ENCODE results near the gene OARD1. TPM values are rescaled to one million over a fixed set of nuclear protein-coding genes. Genes with fewer than 3 reads are reported as not detected.

Gene OARD1
- polyA plus RNA-seq, 1 experiment: 3.4 TPM

DNA sequence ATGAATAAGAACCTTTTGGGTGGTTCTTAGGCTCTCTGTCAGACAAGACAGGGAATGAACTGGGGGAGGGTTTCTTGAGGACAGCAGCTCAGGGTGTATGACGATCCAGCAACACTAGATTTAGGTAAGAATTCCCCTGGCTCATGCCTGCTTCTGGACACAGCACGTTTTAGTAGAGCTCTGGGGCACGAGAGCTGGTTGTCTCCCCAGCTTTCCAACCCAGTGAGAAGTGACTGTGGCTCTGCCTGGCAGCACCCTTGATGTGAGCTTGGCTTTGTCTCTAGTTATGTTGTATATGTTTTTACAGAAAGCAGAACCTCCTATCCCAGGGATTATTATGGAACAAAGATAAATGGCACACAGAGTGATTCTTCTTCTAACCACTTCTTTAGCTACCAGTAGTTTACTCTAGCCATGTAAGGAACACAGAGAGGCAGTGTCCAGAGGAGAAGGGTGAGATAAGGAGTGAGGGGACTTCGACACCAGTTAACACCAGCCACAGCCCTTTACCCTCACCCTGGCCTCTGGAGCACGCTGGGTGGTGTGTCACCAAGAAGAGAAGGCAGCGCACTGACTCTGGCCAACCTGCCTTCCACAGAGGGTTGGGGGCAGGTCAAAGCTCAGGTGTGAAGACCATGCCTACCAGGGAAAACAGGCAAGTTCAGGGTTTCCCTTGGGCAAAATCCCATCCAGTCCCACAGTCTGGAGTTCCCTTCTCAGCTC lies 15.2 kb downstream of the OARD1 start:
- no peak overlapping the region for H3K4me3 ChIP-seq (ENCODE audit: low read depth, low read length)
- 0 out of 2 replicates have a peak, but pooled peaks cover 1% of the 10 kb centered on the region for H3K36me3 ChIP-seq (ENCODE audit: control insufficient read depth, insufficient read depth, low read length)
- ChIA-PET POLR2A (no interaction called here), CTCF (interaction anchor here (0.7 to 6.1 kb wide), 4 partner anchors 11 to 29 kb away, joined by 3 to 32 read pairs (median 6); partner anchors contain the start of gene UNC5CL)
- H3K27me3 ChIP-seq (ENCODE audit: control insufficient read depth, insufficient read depth, low read length): no peaks in the 10 kb centered on the region
- DNase-seq (ENCODE audit: low read depth): no peak
- TF ChIP-seq, protein P1, sequence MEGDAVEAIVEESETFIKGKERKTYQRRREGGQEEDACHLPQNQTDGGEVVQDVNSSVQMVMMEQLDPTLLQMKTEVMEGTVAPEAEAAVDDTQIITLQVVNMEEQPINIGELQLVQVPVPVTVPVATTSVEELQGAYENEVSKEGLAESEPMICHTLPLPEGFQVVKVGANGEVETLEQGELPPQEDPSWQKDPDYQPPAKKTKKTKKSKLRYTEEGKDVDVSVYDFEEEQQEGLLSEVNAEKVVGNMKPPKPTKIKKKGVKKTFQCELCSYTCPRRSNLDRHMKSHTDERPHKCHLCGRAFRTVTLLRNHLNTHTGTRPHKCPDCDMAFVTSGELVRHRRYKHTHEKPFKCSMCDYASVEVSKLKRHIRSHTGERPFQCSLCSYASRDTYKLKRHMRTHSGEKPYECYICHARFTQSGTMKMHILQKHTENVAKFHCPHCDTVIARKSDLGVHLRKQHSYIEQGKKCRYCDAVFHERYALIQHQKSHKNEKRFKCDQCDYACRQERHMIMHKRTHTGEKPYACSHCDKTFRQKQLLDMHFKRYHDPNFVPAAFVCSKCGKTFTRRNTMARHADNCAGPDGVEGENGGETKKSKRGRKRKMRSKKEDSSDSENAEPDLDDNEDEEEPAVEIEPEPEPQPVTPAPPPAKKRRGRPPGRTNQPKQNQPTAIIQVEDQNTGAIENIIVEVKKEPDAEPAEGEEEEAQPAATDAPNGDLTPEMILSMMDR (IDR thresholded peaks at IDR 0.05; ENCODE audit: insufficient read depth, low read depth, low read length): no peak

DNA sequence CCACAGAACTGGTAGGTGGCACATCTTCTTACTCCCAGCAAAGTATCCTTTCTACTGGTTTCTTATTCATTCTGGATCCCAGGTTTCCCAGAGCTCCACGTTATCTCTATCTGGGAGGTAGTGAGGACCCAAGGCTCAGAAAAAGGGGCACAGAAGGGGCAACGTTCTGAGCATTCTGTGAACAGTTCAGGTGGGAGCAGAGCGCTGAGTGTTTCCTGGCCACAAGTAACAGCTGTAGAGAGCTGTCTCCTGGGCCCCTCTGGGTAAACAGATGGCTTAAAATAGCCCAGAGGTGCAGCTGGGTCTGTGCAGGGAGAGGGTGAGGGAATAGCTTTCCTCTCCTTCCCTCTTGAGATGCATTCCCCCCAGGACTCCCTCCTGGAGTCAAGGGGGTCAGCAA lies 17.0 kb downstream of the OARD1 start:
- H3K4me3 ChIP-seq (ENCODE audit: low read depth, low read length): no peak overlapping the region
- H3K27me3 ChIP-seq (ENCODE audit: control insufficient read depth, insufficient read depth, low read length): no peaks in the 10 kb centered on the region
- no peaks in the 10 kb centered on the region for H3K36me3 ChIP-seq (ENCODE audit: control insufficient read depth, insufficient read depth, low read length)
- POLR2A ChIA-PET: interaction anchor here (0.6 kb wide), 1 partner anchor 319 kb away, joined by 8 read pairs; no protein-coding TSS in a partner anchor
- no peak for DNase-seq (ENCODE audit: low read depth)
- CTCF ChIA-PET: interaction anchor here (1.1 to 6.1 kb wide), 5 partner anchors 13 to 27 kb away, joined by 4 to 32 read pairs (median 6); partner anchors contain the start of genes TSPO2 and UNC5CL
- TF ChIP-seq, protein P1 (IDR thresholded peaks at IDR 0.05; ENCODE audit: insufficient read depth, low read depth, low read length): no peak

DNA sequence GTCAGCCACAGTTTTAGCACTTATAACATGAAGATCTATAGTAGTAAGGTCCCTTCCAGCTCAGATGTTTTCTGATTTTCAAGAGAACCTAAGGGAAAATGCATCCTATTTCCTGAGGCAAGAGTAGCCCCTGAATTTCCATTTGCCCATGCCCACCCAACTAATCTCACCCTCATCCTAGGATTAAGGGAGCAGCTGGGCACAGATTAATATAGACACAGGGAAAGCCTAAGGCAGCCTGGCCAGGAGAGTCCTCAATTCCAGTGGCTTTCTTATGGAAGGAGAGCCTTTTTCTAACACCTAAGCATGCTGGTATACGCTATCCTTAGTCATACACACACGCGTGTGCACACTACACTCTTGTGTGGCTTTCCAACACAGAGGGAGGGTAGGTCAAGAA lies 17.6 kb downstream of the OARD1 start:
- H3K36me3 ChIP-seq (ENCODE audit: control insufficient read depth, insufficient read depth, low read length): no peaks in the 10 kb centered on the region
- TF ChIP-seq, protein P1 (IDR thresholded peaks at IDR 0.05; ENCODE audit: insufficient read depth, low read depth, low read length): no peak
- H3K4me3 ChIP-seq (ENCODE audit: low read depth, low read length): no peak overlapping the region
- CTCF ChIA-PET: interaction anchor here (0.9 to 6.1 kb wide), 5 partner anchors 12 to 26 kb away, joined by 4 to 32 read pairs (median 5); partner anchors contain the start of genes TSPO2 and UNC5CL
- no peak for DNase-seq (ENCODE audit: low read depth)
- POLR2A ChIA-PET: no interaction called here
- H3K27me3 ChIP-seq (ENCODE audit: control insufficient read depth, insufficient read depth, low read length): no peaks in the 10 kb centered on the region

DNA sequence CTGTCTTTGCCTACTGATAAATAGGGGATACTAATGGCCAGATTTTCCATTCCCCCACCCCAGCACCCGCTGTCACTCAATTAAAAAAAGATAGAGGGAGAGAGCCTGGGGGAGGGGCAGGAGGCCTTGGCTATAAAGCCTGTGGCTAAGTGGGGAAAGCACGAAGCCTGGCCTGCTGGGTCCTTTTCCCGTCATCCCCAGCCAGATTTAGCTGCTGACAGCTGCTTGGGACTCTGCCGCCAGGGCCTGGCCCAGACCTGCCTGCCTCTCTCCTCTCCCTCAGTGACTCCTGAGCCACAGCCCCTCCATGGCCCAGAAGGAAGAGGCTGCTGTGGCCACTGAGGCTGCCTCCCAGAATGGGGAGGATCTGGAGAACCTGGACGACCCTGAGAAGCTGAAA lies 19.1 kb downstream of the OARD1 start, which contains the start of gene APOBEC2:
TSS of gene APOBEC2 (plus strand) at position 162 of the 400 bp plus-strand sequence. CDS start at position 308, 146 bp downstream.
- Histone ChIP-seq H3K36me3 (ENCODE audit: control insufficient read depth, insufficient read depth, low read length) (no peaks in the 10 kb centered on the region), H3K4me3 (ENCODE audit: low read depth, low read length) (no peak within 1 kb of the TSS), H3K27me3 (ENCODE audit: control insufficient read depth, insufficient read depth, low read length) (no peaks in the 10 kb centered on the region)
- POLR2A ChIA-PET: no interaction called here
- CTCF ChIA-PET: interaction anchor here (0.8 to 6.1 kb wide), 4 partner anchors 10 to 29 kb away, joined by 3 to 32 read pairs (median 4); partner anchors contain the start of genes TSPO2 and UNC5CL
- TF ChIP-seq, protein P1 (IDR thresholded peaks at IDR 0.05; ENCODE audit: insufficient read depth, low read depth, low read length): no peak
- no peak for DNase-seq (ENCODE audit: low read depth)

DNA sequence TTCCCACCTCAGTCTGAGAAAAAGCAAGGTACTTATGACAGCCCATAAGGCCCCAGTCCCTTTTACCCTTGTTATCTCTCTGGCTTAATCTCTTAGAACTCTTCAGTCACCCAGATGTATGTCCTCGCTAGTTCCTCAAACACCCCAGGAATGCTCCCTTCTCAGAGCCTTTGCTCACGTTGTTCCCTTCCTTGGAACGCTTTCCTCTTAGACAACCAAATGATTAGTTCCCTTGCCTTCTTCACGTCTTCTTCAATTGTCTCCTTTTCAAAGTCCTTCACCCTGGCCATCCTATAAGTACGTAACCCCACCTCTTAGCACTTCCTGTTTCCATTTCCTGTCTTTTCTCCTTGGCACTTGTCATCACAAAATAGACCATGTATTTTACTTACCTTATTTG lies 20.3 kb downstream of the OARD1 start:
- CTCF ChIA-PET: interaction anchor here (6.1 kb wide), 1 partner anchor 12 kb away, joined by 32 read pairs; the partner anchor contains the start of gene UNC5CL

More for the DNA sequence above, 20.3 kb downstream of the OARD1 start:
- Histone ChIP-seq H3K4me3 (ENCODE audit: low read depth, low read length) (no peak overlapping the region), H3K27me3 (ENCODE audit: control insufficient read depth, insufficient read depth, low read length) (no peaks in the 10 kb centered on the region), H3K36me3 (ENCODE audit: control insufficient read depth, insufficient read depth, low read length) (no peaks in the 10 kb centered on the region)
- no peak for DNase-seq (ENCODE audit: low read depth)
- TF ChIP-seq, protein P1 (IDR thresholded peaks at IDR 0.05; ENCODE audit: insufficient read depth, low read depth, low read length): no peak
- POLR2A ChIA-PET: no interaction called here

Data from BJ (cell line).